ENCODE results near the gene ZNF536.

Gene ZNF536

GRCh38 chr19:30539981-30540380, 167.8 kb downstream of the ZNF536 start:
- DNase-seq = no peak

GRCh38 chr19:30540761-30541160, 168.6 kb downstream of the ZNF536 start:
- no peak for DNase-seq

DNA sequence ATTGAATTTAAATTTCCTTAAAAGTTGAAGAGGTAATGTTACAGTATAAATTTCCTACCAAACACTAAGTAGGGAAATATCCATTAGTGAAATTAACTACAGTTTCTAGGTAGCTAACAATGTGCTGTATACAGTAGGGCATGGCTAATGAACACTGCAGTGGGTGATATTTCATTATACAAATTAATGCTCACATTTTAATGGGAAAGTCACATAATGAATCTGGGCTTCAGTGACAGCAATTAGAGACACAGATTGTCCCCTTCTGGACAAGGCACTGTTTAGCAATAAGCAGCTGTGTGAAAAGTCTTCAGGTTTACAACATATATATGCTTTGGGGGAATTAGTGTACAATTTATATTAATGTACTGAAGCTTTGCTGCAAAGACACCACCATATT, 169.4 kb downstream of the ZNF536 start:
- no peak for DNase-seq

- no peak for DNase-seq
Measured at GRCh38 chr19:30543243-30543945, 171.2 kb downstream of the ZNF536 start.

- DNase-seq = no peak
Measured at GRCh38 chr19:30545752-30546151, 173.6 kb downstream of the ZNF536 start.

- DNase-seq = peak; percentile 3
Measured at GRCh38 chr19:30546332-30546731, 174.1 kb downstream of the ZNF536 start.

GRCh38 chr19:30547246-30547645, 175.1 kb downstream of the ZNF536 start:
- DNase-seq = no peak

- DNase-seq = no peak
Measured at GRCh38 chr19:30549151-30549550, 177.0 kb downstream of the ZNF536 start.

DNA sequence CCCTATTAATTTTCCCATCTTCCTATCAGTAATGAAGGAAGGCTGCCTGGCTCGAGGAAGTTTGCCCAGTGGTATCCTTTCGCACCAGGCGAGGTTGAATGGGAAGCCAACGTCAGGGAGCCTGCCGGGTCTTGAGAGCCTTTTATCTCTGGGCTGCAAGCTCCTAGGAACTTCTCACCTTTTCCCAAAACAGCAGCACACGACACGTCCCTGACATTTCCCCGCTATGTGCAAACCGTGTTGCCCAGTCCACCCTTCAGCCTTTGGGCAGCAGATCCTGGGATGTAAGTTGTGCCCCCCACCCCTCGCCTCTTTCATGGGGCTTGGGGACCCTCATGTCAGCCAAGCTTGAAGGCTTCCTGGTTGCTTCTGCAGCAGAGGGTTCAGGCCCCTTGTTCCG, 179.1 kb downstream of the ZNF536 start:
- DNase-seq = no peak

DNA sequence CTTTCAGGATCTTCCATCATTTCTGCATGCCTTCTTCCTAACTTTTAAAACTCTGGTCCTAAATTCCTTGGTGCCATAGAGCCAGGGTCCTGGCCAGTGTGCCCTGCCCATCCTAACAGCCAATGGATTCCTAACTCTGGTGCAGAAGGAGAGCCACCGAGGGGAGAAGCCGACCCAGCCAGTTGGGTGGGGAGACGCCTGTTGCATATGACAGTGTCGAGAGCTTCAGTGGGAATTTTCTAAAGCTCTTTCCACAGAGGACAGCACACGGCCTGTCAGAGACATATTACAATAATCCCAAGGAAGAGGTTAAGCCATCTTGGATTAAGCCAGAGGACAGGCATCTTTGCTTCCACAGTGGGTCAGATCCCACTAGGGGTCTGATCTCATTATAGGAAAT, 180.4 kb downstream of the ZNF536 start:
- DNase-seq = no peak

DNA sequence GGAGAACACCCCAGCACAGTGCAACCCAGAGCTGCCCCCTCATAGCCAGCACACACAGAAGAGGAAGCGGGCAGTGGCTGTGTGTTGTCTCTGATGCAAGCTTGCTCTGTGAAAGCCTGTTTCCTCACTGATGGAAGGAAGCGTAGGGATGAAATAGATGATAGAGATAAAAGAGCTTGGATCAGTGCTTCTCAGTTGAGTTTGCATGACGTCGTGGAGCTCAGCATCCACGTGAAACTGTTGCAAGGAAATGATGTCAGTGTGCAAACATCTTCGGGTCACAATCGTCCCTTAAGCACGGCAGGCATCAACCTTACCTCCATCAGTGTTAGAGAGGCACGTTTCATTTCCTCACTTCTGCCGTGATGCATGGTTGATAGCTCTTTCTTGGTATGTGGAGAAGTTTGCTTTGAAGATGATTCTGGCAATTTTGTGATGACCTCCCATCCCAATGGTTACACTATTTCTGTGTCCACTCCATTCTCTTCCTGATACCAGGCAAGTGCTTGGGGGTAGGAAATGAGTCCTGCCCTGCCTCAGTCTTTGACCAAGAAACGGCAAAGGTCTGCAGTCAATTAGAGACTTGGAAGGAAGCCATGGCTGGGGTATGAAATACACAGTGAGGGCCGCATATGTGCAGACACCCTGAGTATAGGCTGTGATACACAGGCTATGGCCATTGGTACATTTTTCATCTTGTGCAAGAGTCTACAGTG, 183.0 kb downstream of the ZNF536 start:
- DNase-seq = no peak

- no peak for DNase-seq
Measured at GRCh38 chr19:30555791-30556110, 183.6 kb downstream of the ZNF536 start.

DNA sequence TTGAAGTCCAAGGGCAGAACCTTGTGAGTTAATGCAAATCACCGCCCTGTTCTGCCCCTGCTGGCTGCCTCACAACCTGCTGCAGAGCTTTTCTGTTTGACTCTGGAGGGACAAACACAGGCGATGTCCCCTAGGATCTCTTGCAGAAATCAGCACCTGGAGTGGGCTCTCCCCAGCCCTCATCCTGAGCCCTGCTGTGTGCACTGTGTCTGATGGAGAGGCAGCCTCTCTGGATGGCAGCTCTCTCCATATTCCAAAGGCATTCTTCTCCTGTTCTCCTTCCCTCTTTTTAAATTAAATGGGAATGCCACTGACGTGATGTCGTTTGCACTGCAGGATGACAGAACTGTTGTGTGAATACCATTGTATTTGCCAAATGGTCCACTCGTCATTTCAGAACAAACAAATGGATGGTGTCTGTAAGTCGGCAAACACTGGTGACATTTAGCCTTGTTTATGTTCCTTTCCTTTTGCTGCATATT, 184.1 kb downstream of the ZNF536 start:
- DNase-seq = no peak

DNA sequence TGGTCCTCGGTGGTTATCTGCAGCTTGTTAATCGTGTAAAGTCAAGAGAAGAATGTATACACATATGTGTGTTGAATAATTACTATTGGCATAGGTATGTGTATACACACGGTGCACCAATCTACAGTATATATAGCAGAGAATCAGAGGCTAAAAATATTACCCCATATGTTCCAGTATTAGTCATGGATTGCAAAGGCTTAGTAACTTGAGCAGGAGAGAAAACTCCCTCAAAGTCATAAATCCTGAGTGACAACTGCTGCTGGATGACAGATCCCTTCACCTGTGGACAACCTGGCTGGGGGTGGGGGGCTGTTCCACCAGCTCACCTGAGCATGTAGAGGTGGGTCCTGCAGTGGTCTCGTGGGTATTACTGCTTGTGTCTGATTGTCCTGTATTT, 185.0 kb downstream of the ZNF536 start:
- DNase-seq = no peak

DNA sequence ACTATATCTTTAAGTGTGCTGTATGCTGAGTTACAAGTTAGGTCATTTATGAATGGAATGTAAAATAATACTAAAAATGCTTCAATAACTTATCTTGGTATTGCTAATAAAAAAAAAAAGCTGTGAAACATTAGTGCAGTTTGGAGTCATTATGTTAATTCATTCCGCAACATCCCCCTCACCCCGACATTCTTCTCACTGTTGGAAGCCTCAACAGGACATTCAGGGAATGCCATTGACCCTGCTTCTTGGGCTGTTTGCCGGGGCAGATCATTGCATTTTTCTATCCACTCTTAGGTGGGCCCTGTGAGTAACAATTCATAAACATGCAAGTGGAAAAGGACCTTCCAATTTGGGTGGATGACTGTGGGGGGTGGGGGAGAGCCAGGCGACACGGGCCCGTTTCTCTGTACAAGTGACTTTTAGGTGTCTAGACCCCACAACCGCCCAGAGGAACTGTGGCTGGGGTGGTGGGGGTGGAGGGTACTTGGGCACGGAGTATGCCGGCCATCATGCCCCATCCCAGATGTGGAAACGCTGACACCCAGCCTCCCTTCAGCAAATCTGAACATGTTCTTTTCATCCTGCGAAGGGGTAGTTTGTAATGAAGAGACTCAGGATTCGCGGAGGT, 185.9 kb downstream of the ZNF536 start:
- no peak for DNase-seq

- DNase-seq = no peak
Measured at GRCh38 chr19:30558793-30559192, 186.6 kb downstream of the ZNF536 start.

GRCh38 chr19:30559446-30559845, 187.3 kb downstream of the ZNF536 start:
- DNase-seq = no peak

- DNase-seq = no peak
Measured at GRCh38 chr19:30562981-30563380, 190.8 kb downstream of the ZNF536 start.

DNA sequence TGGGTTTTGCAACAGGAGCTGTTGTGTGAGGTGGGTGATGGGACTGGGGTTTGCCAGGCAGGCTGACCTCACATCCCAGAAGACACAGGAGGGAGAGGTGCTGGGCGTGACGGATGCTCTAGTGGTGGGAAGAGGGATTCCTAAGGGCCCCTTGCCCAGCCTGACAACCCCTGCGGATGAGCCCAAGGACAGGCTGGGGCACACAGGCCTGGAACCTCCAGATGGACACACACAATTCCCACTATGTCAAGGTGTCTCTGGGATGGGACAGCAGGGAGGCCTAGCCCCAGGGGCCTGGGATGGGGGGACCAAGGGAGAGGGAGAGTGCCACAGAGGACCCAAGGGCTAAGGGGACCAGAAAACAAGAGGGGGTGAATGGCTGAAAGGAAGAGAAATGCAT, 191.5 kb downstream of the ZNF536 start:
- DNase-seq = no peak

DNA sequence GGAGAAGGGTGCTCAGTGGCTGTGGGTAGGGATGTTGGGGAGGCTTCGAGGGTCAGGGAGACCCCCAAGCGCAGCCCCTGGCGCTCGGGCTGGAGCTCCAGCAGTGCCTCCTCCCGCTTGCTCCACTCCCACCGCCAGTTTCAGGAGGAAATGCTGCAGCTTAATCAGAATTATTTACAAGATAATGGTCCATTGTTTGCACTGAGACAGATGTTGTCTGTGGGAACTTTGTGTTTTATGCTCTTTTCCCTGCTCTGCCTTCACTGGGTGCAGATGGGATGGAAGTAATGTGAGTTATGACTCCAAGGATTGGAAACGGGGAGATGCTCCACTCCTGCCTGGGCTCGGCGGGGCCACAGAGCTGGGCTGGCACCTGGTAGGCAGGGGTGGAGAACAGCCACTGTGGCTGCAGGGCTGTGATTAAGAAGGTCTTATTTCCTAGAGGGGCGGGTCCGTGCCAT, 192.4 kb downstream of the ZNF536 start:
- DNase-seq = no peak

DNA sequence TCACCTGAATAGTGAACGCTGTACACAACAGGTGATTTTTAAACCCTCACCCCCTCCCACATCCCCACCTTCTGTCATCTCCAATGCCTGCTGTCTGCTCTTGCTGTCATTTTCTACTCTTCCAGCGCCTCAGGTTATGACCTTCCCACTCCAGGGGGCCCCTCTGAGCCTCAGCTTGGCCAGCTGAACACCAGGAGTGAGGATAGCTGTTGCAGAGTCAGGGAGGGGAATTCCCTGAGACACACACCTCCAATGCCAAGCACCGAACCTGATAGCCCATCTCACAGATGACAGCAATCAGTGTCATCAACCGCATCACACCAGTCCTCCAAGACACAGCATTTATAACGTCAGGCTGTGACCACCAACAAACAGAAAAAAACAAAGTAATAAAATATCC, 193.5 kb downstream of the ZNF536 start:
- no peak for DNase-seq

DNA sequence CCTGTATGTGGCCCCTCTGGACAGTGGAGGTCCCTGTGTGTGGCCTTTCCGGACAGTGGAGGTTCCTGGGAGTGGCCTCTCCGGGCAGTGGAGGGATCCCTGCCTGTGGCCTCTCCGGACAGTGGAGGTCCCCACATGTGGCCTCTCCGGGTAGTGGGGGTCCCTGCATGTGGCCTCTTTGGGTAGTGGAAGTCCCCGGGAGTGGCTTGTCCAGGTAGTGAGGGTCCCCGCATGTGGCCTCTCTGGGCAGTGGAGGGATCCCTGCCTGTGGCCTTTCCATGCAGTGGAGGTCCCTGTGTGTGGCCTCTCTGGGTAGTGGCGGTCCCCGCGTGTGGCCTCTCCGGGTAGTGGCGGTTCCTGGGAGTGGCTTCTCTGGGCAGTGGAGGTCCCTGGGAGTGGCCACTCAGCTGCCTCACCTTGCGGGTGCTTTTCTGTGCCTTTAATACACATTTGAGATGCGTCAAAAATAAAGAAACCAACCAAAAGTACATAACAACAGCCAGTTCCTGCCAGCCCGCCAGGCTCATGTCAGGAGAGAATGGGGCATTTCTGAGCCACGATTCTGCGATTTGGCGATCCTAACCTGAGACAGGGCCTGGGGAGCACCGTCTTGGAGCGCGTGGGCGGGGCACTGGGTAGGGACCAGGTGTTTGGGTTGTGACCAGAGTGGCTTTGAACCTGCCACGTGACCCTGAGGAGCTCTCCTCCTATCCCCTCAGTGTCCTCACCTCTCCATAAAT, 194.7 kb downstream of the ZNF536 start:
- DNase-seq = no peak

GRCh38 chr19:30567536-30568232, 195.5 kb downstream of the ZNF536 start:
- no peak for DNase-seq

Measured in hematopoietic multipotent progenitor cell treated with erythropoietin and hydrocortisone succinate and interleukin-3 and kit ligand, for 8 days (in vitro differentiated cells).